ENCODE results near the gene GPATCH1.

The GPATCH1 gene

DNA sequence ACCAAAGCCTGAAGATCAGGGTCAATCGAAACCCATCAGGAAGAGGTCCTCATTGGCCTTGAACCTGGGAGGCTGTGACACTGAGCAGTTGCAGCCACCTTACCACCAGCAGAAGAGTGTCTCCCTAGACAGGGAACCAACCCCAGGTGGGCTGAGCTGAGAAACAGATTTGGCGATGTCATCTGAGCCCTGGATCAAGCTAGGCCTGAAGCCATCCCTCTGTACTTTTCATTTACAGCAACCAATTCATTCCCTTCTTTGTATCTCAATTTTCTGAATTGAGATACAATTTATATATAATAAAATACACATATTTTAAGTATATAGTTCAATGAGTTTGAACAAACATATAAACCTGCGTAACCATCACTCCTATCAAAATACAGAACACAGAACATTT, 30.9 kb upstream of the GPATCH1 start:
- H3K27ac ChIP-seq = no peak overlapping the region
- no peak for DNase-seq
- in situ Hi-C loops (cut with HindIII; ENCODE audit: low pct_ligation_motif_present, low sequenced_read_pairs) = no loop called here
- no peaks in the 10 kb centered on the region for H3K27me3 ChIP-seq (replicated peaks)
- no peaks in the 10 kb centered on the region for H3K36me3 ChIP-seq (replicated peaks)
- no peak overlapping the region for H3K4me3 ChIP-seq (ENCODE audit: low read depth, low read length)
- TF ChIP-seq, protein P1, sequence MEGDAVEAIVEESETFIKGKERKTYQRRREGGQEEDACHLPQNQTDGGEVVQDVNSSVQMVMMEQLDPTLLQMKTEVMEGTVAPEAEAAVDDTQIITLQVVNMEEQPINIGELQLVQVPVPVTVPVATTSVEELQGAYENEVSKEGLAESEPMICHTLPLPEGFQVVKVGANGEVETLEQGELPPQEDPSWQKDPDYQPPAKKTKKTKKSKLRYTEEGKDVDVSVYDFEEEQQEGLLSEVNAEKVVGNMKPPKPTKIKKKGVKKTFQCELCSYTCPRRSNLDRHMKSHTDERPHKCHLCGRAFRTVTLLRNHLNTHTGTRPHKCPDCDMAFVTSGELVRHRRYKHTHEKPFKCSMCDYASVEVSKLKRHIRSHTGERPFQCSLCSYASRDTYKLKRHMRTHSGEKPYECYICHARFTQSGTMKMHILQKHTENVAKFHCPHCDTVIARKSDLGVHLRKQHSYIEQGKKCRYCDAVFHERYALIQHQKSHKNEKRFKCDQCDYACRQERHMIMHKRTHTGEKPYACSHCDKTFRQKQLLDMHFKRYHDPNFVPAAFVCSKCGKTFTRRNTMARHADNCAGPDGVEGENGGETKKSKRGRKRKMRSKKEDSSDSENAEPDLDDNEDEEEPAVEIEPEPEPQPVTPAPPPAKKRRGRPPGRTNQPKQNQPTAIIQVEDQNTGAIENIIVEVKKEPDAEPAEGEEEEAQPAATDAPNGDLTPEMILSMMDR (IDR thresholded peaks at IDR 0.05; ENCODE audit: low read depth, low read length, missing control alignments) = no peak

- in situ Hi-C loops (cut with HindIII; ENCODE audit: low pct_ligation_motif_present, low sequenced_read_pairs) = no loop called here
- Histone ChIP-seq H3K27ac (no peak overlapping the region), H3K27me3 (replicated peaks) (no peaks in the 10 kb centered on the region), H3K4me3 (ENCODE audit: low read depth, low read length) (no peak overlapping the region), H3K36me3 (replicated peaks) (no peaks in the 10 kb centered on the region)
- TF ChIP-seq, protein P1 (IDR thresholded peaks at IDR 0.05; ENCODE audit: low read depth, low read length, missing control alignments) = no peak
- no peak for DNase-seq
These were observed 28.5 kb upstream of the GPATCH1 start for GRCh38 chr19:33052352-33052972.

DNA sequence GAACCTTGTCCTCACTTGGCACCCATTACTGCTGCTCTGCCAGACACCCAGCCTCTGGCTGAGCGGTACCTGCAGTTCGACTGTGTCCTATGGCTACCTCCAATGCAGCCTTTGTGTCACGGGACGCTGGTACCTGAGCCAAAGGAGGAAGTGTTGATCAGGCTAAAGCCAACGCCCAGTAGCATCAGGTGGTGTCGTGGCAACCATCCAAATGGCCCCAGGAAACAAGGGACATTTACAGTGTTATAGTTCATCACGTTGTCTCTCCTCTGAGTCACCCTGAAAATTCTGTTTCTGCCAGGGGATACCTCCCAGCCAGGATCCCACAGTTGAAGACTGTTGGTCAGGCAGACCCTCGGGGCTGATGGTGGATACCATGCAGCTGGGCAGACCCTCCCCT, 26.4 kb upstream of the GPATCH1 start:
- Histone ChIP-seq H3K4me3 (ENCODE audit: low read depth, low read length) (no peak overlapping the region), H3K27me3 (replicated peaks) (no peaks in the 10 kb centered on the region), H3K27ac (no peak overlapping the region), H3K36me3 (replicated peaks) (no peaks in the 10 kb centered on the region)
- TF ChIP-seq, protein P1 (IDR thresholded peaks at IDR 0.05; ENCODE audit: low read depth, low read length, missing control alignments) = no peak
- in situ Hi-C loops (cut with HindIII; ENCODE audit: low pct_ligation_motif_present, low sequenced_read_pairs) = no loop called here
- DNase-seq = no peak

DNA sequence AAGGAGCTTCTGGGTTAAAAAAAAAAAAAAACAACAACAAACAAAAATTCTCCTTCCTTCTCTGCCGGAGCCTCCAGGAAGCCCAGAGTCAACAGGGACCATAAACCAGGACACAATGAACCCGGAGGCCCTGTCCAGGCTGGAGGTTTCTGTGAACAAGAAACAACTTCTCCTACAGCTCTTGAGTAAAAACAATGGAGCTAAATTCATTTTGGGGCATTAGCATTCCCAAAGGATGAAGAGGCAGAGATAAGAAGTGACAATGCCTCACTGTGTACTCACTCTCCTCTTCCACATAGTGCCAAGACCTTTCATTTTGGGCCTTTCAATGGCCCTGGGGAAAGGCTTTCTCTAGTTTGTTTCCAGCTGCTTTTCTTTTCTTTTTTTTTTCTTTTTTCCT, 25.3 kb upstream of the GPATCH1 start:
- Histone ChIP-seq H3K4me3 (ENCODE audit: low read depth, low read length) (no peak overlapping the region), H3K27me3 (replicated peaks) (no peaks in the 10 kb centered on the region), H3K27ac (no peak overlapping the region), H3K36me3 (replicated peaks) (no peaks in the 10 kb centered on the region)
- peak; percentile 8 for DNase-seq
- in situ Hi-C loops (cut with HindIII; ENCODE audit: low pct_ligation_motif_present, low sequenced_read_pairs) = no loop called here
- TF ChIP-seq, protein P1 (IDR thresholded peaks at IDR 0.05; ENCODE audit: low read depth, low read length, missing control alignments) = no peak

- DNase-seq = no peak
- Histone ChIP-seq H3K27ac (no peak overlapping the region), H3K4me3 (ENCODE audit: low read depth, low read length) (no peak overlapping the region), H3K27me3 (replicated peaks) (no peaks in the 10 kb centered on the region), H3K36me3 (replicated peaks) (no peaks in the 10 kb centered on the region)
- TF ChIP-seq, protein P1 (IDR thresholded peaks at IDR 0.05; ENCODE audit: low read depth, low read length, missing control alignments) = no peak
- in situ Hi-C loops (cut with HindIII; ENCODE audit: low pct_ligation_motif_present, low sequenced_read_pairs) = no loop called here
These were observed 20.4 kb upstream of the GPATCH1 start for GRCh38 chr19:33060586-33060985.

GRCh38 chr19:33062902-33063301, 18.1 kb upstream of the GPATCH1 start:
- Histone ChIP-seq H3K27me3 (replicated peaks) (no peaks in the 10 kb centered on the region), H3K27ac (no peak overlapping the region), H3K4me3 (ENCODE audit: low read depth, low read length) (no peak overlapping the region), H3K36me3 (replicated peaks) (no peaks in the 10 kb centered on the region)
- no peak for DNase-seq
- TF ChIP-seq, protein P1 (IDR thresholded peaks at IDR 0.05; ENCODE audit: low read depth, low read length, missing control alignments) = no peak
- in situ Hi-C loops (cut with HindIII; ENCODE audit: low pct_ligation_motif_present, low sequenced_read_pairs) = no loop called here

Data from brain microvascular endothelial cell (primary cell).